HUDEP-2 (cell line): ENCODE results near the gene SMAD6.

Experiments
- DNase-seq, 76 experiments: peaks; one replicate each; lab custom pipeline; 2025; ENCODE audit not compliant: unreplicated experiment in 76 of 76; lab: John Stamatoyannopoulos, UW

The SMAD6 gene

GRCh38 chr15:66701422-66702034, 508 bp upstream of the SMAD6 start:
- DNase-seq, result peak in 6 of 76 experiments; percentile 29 to 50 (median 41)

GRCh38 chr15:66702787-66703539, 927 bp downstream of the SMAD6 start:
- no peak for DNase-seq

DNA sequence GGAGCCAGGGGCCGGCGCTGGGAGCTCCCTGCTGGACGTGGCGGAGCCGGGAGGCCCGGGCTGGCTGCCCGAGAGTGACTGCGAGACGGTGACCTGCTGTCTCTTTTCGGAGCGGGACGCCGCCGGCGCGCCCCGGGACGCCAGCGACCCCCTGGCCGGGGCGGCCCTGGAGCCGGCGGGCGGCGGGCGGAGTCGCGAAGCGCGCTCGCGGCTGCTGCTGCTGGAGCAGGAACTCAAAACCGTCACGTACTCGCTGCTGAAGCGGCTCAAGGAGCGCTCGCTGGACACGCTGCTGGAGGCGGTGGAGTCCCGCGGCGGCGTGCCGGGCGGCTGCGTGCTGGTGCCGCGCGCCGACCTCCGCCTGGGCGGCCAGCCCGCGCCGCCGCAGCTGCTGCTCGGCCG, 1.5 kb downstream of the SMAD6 start:
- DNase-seq, result no peak

DNA sequence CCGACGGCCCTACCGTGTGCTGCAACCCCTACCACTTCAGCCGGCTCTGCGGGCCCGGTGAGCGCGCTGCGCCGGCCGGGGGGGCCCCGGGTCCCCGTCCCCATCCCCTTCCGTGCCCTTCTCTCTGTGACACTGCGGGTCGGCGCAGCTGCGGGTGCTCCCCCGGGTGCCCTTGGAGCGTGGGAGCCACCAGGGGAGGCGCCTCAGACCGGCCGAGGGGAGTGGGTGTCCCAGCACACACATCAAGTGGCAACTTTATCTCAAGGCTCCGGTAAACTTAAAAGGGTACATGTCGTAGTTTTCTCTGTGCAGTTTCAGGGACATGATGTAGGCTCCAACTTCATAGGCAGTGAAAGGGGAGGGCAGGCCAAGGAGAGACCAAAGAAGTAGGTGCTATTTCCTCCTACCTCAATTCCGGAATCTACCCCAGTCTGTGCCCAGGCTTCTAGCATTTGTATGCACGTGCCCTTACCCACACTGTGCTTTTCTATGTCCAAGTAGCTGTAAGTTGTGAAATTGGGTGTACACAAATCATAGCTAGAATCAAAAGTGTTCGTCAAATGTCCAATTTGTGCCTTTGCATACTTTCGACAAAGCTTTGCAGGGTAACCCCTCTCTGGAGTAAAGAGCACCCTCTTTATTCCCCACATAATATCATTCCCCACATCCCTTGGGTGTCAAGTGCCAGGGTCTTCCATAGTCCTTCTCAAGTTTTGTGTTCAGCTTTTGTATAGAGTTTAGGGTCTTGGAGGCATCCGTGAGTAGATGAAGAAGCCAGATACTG, 2.2 kb downstream of the SMAD6 start:
- DNase-seq, result no peak

DNA sequence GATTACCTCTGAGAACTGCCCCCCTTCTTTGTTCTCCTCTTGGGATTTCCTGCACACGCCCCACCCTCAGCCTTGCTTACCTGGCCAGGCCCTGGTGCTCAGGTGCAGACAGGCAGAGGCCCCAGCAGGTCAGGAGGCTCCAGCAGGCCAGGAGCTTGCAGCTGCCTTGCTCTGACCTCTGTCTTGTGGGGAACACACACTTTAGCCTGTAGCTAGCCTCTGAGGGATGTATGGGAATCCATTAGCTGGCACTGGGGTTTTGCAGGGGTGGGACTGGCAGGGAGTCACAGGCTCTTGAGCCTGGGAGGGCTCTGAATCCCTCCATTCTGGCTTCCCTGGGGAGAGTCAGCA, 2.7 kb downstream of the SMAD6 start:
- no peak for DNase-seq

DNA sequence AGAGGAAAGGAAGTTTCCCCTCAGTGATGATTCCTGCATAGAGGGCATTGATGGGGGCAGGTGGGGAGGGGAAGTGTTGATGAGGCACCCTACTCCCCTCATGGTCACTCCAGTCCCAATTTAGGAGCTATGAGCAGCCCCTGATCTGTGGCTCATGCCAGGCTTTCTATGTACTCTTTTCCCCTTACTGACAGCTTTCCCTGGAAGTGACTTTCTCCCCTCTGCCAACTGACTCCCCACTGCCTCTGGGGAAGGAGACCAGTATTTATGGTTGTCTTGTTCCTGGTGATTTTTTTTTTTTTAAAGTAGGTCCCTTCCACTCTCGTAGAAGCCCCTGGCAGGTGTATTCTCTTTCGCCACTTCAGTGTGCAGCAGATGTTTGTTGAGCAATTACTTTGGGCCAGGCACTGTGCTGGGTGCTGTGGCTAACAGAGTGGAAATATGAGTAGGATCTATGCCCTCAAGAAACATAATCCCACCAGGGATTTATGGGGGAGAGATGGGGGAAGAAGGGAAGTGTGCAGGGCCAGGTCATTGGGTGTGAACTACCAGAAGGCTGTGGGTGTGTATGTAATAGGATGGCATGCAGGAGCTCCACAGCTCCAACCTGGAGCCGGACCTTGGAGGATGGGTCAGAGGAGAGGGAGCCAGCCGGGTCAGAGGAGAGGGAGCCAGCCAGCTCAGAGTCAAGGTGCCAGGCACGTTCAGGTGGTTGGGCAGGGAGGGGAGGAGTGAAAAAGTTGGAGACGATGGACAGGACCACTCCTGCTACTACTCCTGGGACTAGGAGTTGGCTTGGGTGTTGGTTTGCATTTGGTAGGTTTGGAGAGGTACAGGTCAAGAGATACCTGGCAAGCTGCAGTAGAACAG, 3.5 kb downstream of the SMAD6 start:
- no peak for DNase-seq

GRCh38 chr15:66706225-66706732, 4.2 kb downstream of the SMAD6 start:
- DNase-seq, result no peak

- DNase-seq, result no peak
These were observed 4.8 kb downstream of the SMAD6 start for GRCh38 chr15:66706840-66707239.

DNA sequence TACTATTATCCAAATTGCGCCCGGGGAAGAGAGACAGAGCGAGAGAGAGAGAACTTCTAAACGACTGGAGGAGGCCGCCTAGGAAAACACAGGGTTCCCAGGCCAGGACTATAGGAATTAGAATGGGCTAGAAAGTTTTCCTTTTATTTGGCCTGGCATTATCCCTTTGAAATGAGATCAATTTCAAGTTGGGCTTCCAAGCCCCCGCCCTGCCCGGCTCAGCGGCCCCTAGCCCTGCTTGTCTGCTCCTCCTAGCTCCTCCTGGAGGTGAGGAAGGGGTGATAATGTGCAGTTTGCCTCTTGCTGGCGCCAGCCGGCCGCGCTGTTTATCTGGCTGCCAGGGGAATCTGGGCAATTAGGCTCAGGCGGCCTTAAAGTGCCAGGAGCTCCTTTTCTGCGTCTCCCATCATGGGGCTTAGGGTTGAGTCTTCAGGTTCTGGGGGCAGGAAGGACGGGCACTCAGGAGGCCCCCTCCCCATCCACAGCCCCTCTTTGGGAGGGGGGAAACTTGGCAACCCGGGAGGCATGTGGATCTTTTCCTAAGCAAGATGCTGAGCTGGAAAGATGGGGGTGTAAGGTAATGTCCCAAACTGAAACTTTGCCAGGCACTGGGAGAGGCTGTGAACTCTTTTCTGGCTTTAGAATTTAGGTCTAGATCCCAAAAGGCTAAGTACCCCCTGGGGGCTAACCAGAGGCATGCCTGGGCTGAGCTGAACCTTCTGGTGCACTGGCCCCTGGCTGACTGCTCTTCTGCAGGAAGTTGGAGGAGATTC, 5.5 kb downstream of the SMAD6 start:
- no peak for DNase-seq

- no peak for DNase-seq
These were observed 6.4 kb downstream of the SMAD6 start for GRCh38 chr15:66708389-66708788.

GRCh38 chr15:66709884-66710283, 7.8 kb downstream of the SMAD6 start:
- no peak for DNase-seq

DNA sequence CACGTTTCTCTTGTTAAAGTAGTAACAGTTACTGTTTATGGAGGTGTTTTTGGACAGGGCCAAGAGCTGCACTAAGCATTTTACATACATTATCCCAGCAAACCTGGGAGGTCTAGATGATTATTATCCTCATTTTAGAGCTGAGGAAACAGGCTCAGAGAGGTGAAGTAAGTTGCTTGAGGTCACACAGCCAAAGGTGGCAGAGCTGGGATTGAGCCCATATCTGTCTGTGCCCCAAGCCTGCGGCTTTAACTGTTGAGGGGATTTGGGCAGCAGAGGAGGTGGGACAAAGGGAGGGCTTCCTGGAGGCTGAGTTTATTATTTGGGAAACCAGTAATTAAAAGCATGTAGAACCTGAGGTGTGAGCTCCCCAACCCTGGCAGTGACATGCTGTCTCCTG, 9.2 kb downstream of the SMAD6 start:
- no peak for DNase-seq

DNA sequence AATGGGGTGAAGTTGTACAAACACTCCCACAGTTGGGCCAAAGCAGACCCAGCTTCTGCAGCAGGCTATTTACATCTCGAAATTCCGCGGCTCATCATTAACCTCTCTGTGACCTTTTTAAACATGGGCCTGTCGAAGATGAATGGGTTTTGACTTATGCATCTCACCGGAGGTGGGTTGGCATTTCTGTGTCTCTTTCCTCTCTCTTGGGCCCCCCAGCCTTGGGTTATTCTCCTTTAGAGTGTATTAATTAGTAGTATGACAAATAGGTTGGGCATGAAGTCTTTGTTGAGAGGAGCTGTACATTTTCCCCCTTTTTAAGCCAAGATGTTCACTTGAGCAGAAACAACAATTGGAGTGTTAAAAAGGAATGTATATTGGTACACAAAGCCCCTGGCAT, 9.8 kb downstream of the SMAD6 start:
- DNase-seq, result no peak

GRCh38 chr15:66713843-66714508, 11.9 kb downstream of the SMAD6 start:
- no peak for DNase-seq

- no peak for DNase-seq
These were observed 12.5 kb downstream of the SMAD6 start for GRCh38 chr15:66714543-66714981.

DNA sequence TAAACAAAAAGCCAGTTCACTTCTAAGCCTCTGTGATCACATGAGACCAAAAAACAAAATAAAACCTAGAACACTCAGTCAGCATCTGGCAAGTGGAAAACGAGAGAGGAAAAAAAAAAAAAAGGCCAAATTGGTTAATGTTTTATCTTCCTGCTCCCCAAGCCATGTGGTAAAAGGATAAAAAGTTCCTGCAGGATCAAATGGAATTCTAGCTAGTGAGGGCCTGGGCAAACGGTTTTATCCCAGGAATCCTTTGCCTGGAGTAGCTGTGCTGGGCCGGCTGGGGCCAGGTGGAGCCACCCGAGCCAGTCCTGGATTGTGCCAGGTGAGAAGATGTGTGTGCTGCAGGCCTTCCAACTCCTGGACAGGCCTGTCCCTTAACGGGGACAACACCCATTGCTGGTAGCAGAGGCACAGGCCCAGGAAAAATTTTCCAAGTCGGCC, 13.2 kb downstream of the SMAD6 start:
- no peak for DNase-seq

- no peak for DNase-seq
These were observed 14.0 kb downstream of the SMAD6 start for GRCh38 chr15:66715720-66716655.

- no peak for DNase-seq
These were observed 14.6 kb downstream of the SMAD6 start for GRCh38 chr15:66716656-66717020.
